Middle frontal gyrus (tissue), 1 donor: ENCODE measurements around the gene ZNF804B.

Experiments used
- DNase-seq: peaks from one replicate; pipeline ENCODE4 v3.0.0-alpha.2; 2015; ENCODE audit warnings: low spot score; ENCODE audit errors: extremely low spot score

Gene ZNF804B

GRCh38 chr7:89247207-89247606 is 487.7 kb downstream of the ZNF804B start:
- DNase-seq: no peak

DNA sequence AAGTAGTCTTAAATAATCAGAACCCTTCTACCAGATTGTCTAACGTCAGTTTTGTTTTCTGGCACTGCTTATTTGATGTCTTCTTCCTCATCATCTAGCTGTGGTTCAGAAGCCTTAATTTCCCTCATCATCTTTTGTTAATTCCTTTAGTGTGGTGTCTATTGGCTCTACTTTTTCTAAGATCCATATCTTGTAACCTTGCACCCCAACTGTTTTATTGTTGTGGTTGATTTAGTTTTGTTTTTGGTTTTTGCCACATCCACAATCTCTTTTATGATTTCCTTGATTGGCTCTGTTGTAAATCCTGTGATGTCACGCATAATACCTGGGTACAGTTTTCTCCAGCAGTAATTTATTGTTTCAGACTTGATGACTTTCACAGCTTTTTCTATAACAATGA is 499.6 kb downstream of the ZNF804B start:
- DNase-seq: no peak

DNA sequence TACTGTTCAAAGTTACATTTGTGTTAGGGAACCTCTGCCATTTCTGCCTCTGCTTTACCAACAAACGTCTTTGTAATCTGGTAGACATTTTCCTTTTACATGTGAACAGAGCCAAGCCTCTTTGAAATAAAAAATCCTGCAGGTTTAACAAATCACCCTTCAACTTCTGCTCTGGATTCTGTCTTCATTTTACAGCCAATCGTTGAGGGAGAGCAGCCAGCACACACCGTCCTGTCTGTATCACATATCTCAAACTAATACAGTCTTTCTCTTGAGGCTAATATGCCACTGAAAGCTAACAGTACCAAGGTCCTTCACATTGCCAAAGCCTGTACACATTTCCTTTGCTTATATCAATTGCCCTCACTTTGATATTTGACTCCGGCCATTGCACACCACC is 504.6 kb downstream of the ZNF804B start:
- DNase-seq: no peak

DNA sequence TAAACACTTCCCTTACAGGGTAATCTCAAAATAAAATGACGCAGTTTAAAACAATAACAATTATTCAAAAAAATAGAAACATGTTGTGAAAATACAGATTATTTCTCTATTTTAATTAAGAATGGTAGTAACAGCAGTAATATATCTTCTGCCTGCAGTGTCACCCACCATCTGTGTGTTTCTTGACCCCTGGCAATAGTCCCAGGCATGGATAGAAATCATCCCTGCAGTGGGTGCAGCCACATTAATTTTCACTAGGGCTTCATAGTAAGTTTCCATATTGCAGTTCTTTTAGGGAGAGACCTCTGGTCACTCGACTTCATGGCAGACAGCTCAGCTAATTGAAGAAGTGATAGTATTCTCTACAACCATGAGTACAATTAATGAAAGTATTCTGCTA is 506.1 kb downstream of the ZNF804B start:
- DNase-seq: no peak

- DNase-seq: no peak
Observed at GRCh38 chr7:89283302-89283701, 523.8 kb downstream of the ZNF804B start.

DNA sequence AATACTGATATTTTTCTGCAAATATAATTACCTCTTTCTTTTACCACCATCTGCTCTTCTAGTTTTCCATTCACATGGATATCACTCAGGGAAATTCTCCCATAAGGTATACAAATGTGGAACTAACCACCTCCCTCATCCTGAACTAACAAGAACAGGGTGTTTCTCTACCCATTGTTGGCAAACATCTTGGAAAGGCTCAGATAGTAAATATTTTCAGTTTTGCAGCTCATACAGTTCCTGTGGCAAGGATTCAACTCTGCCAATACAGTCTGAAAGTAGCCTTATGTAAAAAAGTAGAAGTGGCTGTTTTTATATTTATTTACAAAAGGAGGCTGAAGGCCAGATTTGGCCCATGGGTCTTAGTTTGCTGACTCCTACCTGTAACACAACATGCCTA is 549.0 kb downstream of the ZNF804B start:
- DNase-seq: no peak

DNA sequence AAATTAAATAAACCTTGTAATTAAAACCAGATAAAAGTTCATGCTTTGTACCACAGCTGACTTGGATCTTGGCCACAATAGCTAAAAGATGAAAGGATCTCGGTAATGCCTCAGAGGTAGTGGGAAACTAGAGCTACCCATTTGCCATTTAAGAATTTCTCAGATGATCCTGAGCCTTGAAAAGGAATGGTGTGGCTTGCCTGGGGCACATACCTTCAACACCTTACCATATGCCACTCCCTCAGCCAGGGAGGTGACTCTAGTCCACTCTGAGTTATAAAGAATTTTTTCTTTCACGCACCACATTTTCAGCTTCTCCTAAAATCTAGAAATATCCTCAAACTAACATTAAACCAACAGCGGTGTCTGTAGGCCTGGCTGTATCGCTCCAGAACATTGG is 552.4 kb downstream of the ZNF804B start:
- DNase-seq: no peak

GRCh38 chr7:89312551-89312950 is 553.1 kb downstream of the ZNF804B start:
- no peak for DNase-seq

DNA sequence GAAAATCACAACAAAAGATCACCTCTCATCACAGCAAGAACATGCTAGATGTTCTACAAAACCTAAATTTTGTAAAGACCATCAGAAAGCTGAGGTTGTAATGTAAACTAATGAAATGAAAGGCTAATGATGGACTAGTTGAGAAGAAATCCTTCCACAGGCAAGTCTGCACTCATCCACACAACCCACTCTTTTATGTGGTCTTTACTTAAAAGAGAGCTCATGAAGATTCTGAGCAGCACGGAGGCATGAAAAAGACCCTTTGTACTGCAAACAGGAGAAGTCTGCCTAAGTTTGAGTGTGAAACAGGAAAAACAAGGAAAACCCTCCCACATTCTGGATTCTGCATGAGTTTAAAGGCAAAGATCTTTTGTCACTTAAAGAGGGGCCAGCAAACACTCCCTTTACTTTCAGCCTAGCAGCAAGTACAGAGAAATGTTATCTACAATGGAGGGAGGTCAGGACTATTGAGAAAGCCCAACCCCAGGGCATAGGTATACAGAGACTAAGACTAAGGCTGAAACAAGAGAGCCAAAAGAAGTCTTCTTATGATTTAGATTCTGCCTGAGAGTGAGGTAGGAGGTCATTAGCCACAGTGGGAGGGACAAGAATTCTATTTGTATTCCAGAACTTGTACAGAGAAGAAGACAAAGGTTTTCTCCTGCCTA is 557.2 kb downstream of the ZNF804B start:
- no peak for DNase-seq

DNA sequence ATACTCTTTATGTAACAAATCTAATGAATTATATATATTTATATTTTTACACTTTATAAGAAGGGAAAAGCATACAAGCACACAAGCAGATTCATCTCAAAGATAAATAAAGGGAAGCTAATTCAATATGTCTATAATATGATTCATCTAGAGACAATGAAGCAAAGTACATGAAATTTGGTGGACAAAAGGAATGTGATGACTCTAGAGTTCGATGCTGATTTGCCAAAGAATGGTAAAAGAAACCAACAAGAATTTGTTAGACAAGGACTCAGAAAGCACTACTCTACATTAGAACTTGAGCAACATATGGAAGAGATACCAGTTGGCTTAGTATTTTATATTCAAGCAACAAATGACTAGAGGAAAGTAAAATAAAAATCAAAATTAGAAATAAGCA is 572.5 kb downstream of the ZNF804B start:
- no peak for DNase-seq

DNA sequence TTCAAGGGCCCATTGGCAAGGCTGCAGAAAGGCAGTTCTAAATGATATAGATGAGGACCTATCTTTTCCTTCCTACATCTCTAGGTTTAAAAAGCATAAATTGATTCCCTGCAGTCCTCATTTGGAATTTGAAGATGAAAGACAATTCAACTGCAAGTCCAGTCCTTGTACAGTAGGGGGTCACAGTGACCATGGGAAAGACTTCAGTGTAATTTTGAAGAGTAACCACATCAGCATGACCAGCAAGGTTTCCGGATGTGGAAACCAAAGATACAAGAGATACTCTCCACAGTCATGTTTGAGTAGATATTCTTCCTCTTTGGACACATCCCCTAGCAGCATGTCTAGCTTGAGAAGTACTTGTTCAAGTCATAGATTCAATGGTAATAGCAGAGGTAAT is 575.3 kb downstream of the ZNF804B start:
- DNase-seq: no peak

- DNase-seq: no peak
Observed at GRCh38 chr7:89335490-89335889, 576.0 kb downstream of the ZNF804B start.

- DNase-seq: no peak
Observed at GRCh38 chr7:89336121-89336520, 576.6 kb downstream of the ZNF804B start.

DNA sequence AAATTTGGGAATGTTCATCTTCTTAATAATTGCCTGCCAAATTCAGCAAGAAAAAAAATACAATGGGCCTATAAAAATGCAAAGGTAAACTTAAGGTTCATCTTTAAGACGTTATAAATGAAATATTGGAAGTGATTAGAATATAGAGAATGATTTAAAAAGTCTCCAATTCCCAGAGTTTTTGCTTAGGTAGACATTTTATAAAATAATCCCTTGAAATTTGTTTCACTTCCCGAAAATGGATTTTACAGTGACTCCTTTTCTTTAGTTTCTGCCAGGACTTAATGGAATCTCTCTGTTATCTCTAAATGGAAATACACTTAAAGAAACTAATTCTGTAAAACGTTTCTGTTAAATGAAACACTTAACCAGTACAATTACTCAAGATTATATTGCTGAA is 580.2 kb downstream of the ZNF804B start:
- DNase-seq: no peak

GRCh38 chr7:89357121-89357520 is 597.6 kb downstream of the ZNF804B start:
- no peak for DNase-seq

DNA sequence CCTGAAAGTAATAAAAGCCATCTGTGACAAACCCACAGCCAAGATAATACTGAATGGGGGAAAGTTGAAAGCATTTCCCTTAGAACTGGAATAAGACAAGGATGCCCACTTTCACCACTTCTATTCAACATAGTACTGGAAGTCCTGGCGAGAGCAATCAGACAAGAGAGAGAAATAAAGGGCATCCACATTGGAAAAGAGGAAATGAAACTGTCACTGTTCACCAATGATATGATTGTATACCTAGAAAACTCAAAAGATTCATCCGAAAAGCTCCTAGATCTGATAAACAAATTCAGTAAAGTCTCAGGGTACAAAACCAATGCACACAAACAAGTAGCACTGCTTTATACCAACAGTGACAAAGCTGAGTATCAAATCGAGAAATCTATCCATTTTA is 617.7 kb downstream of the ZNF804B start:
- no peak for DNase-seq

- no peak for DNase-seq
Observed at GRCh38 chr7:89385411-89385810, 625.9 kb downstream of the ZNF804B start.
